ENCODE data around the gene RIPK1.

DNA sequence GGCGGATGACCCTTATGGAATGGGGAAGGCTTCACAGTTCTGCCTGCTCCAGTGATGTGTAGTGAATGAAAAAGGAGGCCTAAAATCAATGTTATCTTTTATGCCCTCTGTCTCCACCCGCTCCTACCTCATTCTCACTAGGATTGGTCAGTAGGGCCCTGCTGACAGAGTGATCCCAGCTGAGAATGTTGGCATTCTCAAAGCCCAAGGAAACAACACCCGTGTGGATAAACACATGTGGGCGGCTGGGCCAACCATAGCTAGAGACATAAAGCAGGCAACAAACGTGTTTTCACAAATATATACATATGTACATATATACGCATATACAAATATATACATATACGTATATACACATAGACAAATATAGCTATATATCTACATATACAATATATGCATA lies 4.5 kb downstream of the RIPK1 start:
- TF ChIP-seq, protein P1, sequence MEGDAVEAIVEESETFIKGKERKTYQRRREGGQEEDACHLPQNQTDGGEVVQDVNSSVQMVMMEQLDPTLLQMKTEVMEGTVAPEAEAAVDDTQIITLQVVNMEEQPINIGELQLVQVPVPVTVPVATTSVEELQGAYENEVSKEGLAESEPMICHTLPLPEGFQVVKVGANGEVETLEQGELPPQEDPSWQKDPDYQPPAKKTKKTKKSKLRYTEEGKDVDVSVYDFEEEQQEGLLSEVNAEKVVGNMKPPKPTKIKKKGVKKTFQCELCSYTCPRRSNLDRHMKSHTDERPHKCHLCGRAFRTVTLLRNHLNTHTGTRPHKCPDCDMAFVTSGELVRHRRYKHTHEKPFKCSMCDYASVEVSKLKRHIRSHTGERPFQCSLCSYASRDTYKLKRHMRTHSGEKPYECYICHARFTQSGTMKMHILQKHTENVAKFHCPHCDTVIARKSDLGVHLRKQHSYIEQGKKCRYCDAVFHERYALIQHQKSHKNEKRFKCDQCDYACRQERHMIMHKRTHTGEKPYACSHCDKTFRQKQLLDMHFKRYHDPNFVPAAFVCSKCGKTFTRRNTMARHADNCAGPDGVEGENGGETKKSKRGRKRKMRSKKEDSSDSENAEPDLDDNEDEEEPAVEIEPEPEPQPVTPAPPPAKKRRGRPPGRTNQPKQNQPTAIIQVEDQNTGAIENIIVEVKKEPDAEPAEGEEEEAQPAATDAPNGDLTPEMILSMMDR (IDR thresholded peaks at IDR 0.05; ENCODE audit: borderline replicate concordance, extremely low read depth, low read length, poor library complexity, severe bottlenecking), result no peak
- TF ChIP-seq EZH2 (IDR thresholded peaks at IDR 0.05; ENCODE audit: borderline replicate concordance, low read depth, low read length, severe bottlenecking), result no peak
